HEK293T (cell line): ENCODE data around the gene LARP7.

Experiments
- ARNT ChIP-seq: fragments of 450-650 bp; IDR thresholded peaks from 2 replicates; pipeline ENCODE4 v1.6.1; 2017; ENCODE audit warnings: mild to moderate bottlenecking
- BHLHE40 ChIP-seq: fragments of 450-650 bp; IDR thresholded peaks from 2 replicates; pipeline ENCODE4 v1.6.1; 2016; ENCODE audit warnings: mild to moderate bottlenecking, moderate library complexity, borderline replicate concordance
- CTBP1 ChIP-seq: fragments of 450-650 bp; IDR thresholded peaks from 2 replicates; pipeline ENCODE4 v1.6.1; 2016; ENCODE audit warnings: borderline replicate concordance
- ELF4 ChIP-seq: fragments of 450-650 bp; IDR thresholded peaks from 2 replicates; pipeline ENCODE4 v1.6.1; 2017; ENCODE audit warnings: antibody characterized with exemption
- FOXK2 ChIP-seq: fragments of 450-650 bp; IDR thresholded peaks from 2 replicates; pipeline ENCODE4 v1.6.1; 2016; ENCODE audit warnings: mild to moderate bottlenecking
- HDGF ChIP-seq: fragments of 450-650 bp; IDR thresholded peaks from 2 replicates; pipeline ENCODE4 v1.6.1; 2017; ENCODE audit warnings: antibody characterized with exemption, borderline replicate concordance
- SP1 ChIP-seq: fragments of 450-650 bp; IDR thresholded peaks from 2 replicates; pipeline ENCODE4 v1.6.1; 2017

GRCh38 chr4:112604589-112604988, 32.4 kb upstream of the LARP7 start:
- TF ChIP-seq CTBP1 (no peak), FOXK2 (no peak), BHLHE40 (no peak), SP1 (no peak), ARNT (no peak), ELF4 (no peak), HDGF (no peak)
